HCEC 1CT (cell line): ENCODE measurements around the gene ANKRD53.
"Not testable (repeated sequence)": the region's sequence is repeated elsewhere in the genome, so short reads cannot be mapped to it uniquely, and the experiment has no call there.

ENCODE experiments used
- DNase-seq: peaks from one replicate; pipeline ENCODE4 v3.0.0-alpha.2; 2017

Gene ANKRD53

GRCh38 chr2:71019989-71020388, 41.6 kb downstream of the ANKRD53 start:
- not testable (repeated sequence) for DNase-seq

- not testable (repeated sequence) for DNase-seq
Observed at GRCh38 chr2:71021394-71021793, 43.0 kb downstream of the ANKRD53 start.

- not testable (repeated sequence) for DNase-seq
Observed at GRCh38 chr2:71023553-71024243, 45.3 kb downstream of the ANKRD53 start.
